Lung (tissue), 12 donors: ENCODE measurements around the gene DAAM1. TPM values are rescaled to one million over a fixed set of nuclear protein-coding genes. Genes with fewer than 3 reads are reported as not detected.

Source experiments
- ATAC-seq: fragments of 200-7000 bp; cut with Tn5 transposase; one replicate; pipeline ENCODE4 v1.9.1; 2020; ENCODE audit warnings: moderate number of reproducible peaks; ENCODE audit not compliant: insufficient read depth, low FRiP score
- DNase-seq, 3 donors: peaks; one replicate each; pipeline ENCODE4 v3.0.0-alpha.2; 2013 to 2017
- H3K27ac ChIP-seq, 2 donors: one replicate each; pipeline ENCODE4 v1.5.1; 2013; ENCODE audit warnings: mild to moderate bottlenecking in 2 of 2, moderate library complexity in 2 of 2, control low read depth in 1 of 2, inconsistent platforms in 1 of 2, low read depth in 1 of 2, low read length in 1 of 2
- H3K27me3 ChIP-seq, 3 donors: one replicate each; pipeline ENCODE4 v1.5.1; 2013; ENCODE audit warnings: low read length in 2 of 3; ENCODE audit not compliant: control insufficient read depth in 3 of 3, insufficient read depth in 3 of 3
- H3K36me3 ChIP-seq, 4 donors: one replicate each; pipeline ENCODE4 v1.5.1; 2013; ENCODE audit warnings: low read length in 4 of 4, mild to moderate bottlenecking in 1 of 4, moderate library complexity in 1 of 4; ENCODE audit not compliant: control insufficient read depth in 4 of 4, insufficient read depth in 4 of 4
- H3K4me1 ChIP-seq, 5 donors: one replicate each; pipeline ENCODE4 v1.5.1; 2013; ENCODE audit warnings: low read length in 5 of 5, mild to moderate bottlenecking in 2 of 5, moderate library complexity in 1 of 5; ENCODE audit not compliant: control insufficient read depth in 5 of 5, insufficient read depth in 5 of 5
- H3K4me3 ChIP-seq: one replicate; pipeline ENCODE4 v1.5.1; 2013; ENCODE audit warnings: mild to moderate bottlenecking, control low read depth, moderate library complexity
- H3K9ac ChIP-seq, 2 donors: one replicate each; pipeline ENCODE4 v1.5.1; 2013; ENCODE audit warnings: low read length in 2 of 2, control low read depth in 1 of 2; ENCODE audit not compliant: insufficient read depth in 1 of 2
- H3K9me3 ChIP-seq, 4 donors: one replicate each; pipeline ENCODE4 v1.5.1; 2013; ENCODE audit warnings: low read length in 3 of 4, mild to moderate bottlenecking in 1 of 4, moderate library complexity in 1 of 4; ENCODE audit not compliant: control insufficient read depth in 4 of 4, insufficient read depth in 3 of 4
- WGBS, 2 donors: extraction: QIAGEN DNeasy Blood & Tissue Kit; methylation state at CpG; one replicate each; pipeline ENCODE4 v1.1.7; 2013; 5-methylcytosine and 5-hydroxymethylcytosine counted together
- polyA plus RNA-seq, 2 donors: library from polyadenylated mRNA; stranded (reverse); fragments of 200-250 nt; gene quantifications; one replicate each; pipeline ENCODE4 v1.2.1, GENCODE V29; 2013
- total RNA-seq, 2 donors: library from RNA; depleted of rRNA in 1 of 2; stranded (reverse); fragments of >200 nt in 1 of 2; gene quantifications; one replicate each; pipeline ENCODE4 v1.2.1, GENCODE V29; 2014 to 2021
- TF ChIP-seq, protein P1 (sequence below): IDR thresholded peaks from 2 replicates; pipeline ENCODE4 v1.5.1; 2012; ENCODE audit warnings: mild to moderate bottlenecking; ENCODE audit errors: control extremely low read depth, extremely low read depth
- donor health status: control.
- donor health status: control.
- donor health status: Bipolar disorder and iron deficiency.
- donor health status: healthy.
- donor health status: DM: yes; HTN: yes; CAD: no.

The DAAM1 gene
- total and polyA plus RNA-seq, 4 donors: 10.3 to 84.6 (median 32.6) TPM

DNA sequence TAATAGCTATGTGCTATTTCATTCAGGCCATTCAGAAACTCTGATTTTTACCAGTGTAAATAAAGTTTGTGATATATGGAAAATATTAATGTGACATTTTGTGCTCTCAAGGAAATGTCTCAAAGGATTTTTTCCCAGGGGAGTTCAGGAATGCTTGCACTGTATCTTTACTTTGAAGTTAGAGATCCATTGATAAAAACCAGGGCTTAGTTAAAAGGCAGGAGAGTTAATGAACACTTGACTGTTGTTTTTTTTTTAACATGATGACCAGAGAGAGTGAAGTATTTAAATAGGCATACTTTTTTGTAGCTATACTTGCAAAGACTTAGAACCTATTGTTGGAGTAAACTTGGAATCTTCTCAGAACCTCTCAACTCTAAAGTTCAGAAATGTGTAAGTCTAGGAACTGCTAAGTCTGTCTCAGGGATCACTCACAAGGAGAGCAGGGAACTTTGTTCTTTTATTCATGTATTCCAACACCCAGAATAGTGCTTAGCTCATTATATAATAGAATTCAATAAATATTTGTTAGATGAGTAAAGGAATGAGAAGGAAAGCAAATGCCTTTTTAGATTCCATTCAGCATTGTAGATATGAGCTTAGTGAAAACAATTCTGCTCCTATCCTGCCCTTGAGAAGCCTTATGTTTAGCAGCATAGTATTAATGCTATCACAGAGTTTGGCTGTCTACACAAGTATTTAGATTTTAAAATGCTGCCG is 117.5 kb downstream of the DAAM1 start:
- no peak overlapping the region for H3K9ac ChIP-seq
- peak overlapping the region in 1 of 2 donors; percentile 41 for H3K27ac ChIP-seq
- H3K27me3 ChIP-seq: no peaks in the 10 kb centered on the region
- H3K36me3 ChIP-seq: no peaks in the 10 kb centered on the region
- TF ChIP-seq, protein P1, sequence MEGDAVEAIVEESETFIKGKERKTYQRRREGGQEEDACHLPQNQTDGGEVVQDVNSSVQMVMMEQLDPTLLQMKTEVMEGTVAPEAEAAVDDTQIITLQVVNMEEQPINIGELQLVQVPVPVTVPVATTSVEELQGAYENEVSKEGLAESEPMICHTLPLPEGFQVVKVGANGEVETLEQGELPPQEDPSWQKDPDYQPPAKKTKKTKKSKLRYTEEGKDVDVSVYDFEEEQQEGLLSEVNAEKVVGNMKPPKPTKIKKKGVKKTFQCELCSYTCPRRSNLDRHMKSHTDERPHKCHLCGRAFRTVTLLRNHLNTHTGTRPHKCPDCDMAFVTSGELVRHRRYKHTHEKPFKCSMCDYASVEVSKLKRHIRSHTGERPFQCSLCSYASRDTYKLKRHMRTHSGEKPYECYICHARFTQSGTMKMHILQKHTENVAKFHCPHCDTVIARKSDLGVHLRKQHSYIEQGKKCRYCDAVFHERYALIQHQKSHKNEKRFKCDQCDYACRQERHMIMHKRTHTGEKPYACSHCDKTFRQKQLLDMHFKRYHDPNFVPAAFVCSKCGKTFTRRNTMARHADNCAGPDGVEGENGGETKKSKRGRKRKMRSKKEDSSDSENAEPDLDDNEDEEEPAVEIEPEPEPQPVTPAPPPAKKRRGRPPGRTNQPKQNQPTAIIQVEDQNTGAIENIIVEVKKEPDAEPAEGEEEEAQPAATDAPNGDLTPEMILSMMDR: no peak
- peaks cover 4 to 33% (median 9%) of the 10 kb centered on the region in 5 donors for H3K4me1 ChIP-seq
- no peak for ATAC-seq
- WGBS, 2 donors: 35 to 40% methylated on average over 1 of the region's 1 CpG
- no peak overlapping the region for H3K4me3 ChIP-seq
- no peaks in the 10 kb centered on the region for H3K9me3 ChIP-seq
- no peak for DNase-seq

DNA sequence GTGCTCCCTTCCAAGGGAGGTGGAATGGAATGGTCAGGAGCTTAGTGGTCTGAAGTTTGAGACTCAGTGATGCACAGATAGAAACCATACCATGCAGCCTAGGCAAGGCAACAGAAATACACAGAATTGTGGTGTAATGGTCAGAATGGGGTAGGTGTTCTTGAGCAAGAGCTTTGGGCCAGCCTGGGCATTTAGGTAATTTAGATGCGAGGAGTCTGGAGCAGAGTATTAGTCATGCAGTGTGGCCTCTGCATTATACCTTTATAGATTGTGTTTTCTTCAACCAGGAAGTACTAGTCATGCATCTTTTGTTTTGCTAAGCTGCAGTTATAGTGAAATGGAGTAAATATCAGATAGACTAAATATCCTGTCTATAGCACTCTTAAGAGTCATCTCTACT is 118.3 kb downstream of the DAAM1 start:
- no peak overlapping the region for H3K9ac ChIP-seq
- H3K4me3 ChIP-seq: no peak overlapping the region
- DNase-seq (no peak), ATAC-seq (no peak)
- H3K4me1 ChIP-seq: peaks cover 4 to 33% (median 9%) of the 10 kb centered on the region in 5 donors
- H3K36me3 ChIP-seq: no peaks in the 10 kb centered on the region
- H3K27ac ChIP-seq: peak overlapping the region in 1 of 2 donors; percentile 41
- H3K27me3 ChIP-seq: no peaks in the 10 kb centered on the region
- 76% methylated on average over 1 of the region's 1 CpG for whole genome bisulfite sequencing, 2 donors
- H3K9me3 ChIP-seq: no peaks in the 10 kb centered on the region
- TF ChIP-seq, protein P1: no peak

DNA sequence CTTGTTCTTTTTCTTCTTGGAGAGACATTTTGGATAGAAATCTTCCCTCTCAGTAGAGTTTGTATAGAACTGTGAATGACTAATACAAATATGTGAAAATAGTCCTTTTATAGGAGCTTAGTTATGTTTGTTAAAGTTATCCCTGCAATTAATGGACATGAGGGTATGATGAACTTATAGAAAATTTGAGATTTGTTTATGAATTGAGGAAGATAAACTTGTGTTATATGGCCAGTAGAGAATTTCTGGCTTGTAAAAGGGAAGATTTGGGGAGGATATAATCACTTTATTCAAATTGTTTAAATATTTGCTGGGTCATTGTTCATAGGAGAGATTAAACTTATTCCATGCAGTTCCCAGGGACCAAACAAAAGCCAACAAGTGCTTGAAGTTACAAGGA is 119.6 kb downstream of the DAAM1 start:
- ATAC-seq: no peak
- Histone ChIP-seq H3K9me3 (no peaks in the 10 kb centered on the region), H3K27me3 (no peaks in the 10 kb centered on the region), H3K4me3 (no peak overlapping the region), H3K36me3 (no peaks in the 10 kb centered on the region), H3K27ac (no peak overlapping the region), H3K9ac (no peak overlapping the region), H3K4me1 (peaks cover 2 to 41% (median 11%) of the 10 kb centered on the region in 5 donors)
- TF ChIP-seq, protein P1: no peak
- DNase-seq: no peak

DNA sequence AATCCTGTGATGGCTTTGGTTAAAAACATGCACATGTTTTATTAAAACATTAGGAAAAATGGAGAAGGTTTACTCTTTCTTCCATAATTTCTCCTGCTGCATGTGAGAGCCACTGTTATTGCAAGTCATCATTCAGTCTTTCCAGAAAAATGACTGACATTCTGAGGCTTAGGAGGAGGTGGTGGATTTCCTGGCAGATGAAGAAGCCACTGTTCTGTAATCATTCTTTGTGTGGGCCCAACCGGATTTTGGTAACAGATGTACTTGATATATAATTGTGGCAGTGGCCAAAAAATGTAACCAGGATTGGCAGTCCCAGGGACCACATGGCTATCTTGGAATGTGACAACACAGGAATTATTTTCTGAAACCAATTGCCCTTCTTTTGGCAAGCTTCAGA is 120.2 kb downstream of the DAAM1 start:
- H3K9ac ChIP-seq: no peak overlapping the region
- DNase-seq (no peak), ATAC-seq (no peak)
- peaks cover 2 to 41% (median 14%) of the 10 kb centered on the region in 5 donors for H3K4me1 ChIP-seq
- WGBS, 2 donors: 38 to 42% methylated on average over 1 of the region's 1 CpG
- H3K27ac ChIP-seq: no peak overlapping the region
- H3K4me3 ChIP-seq: no peak overlapping the region
- TF ChIP-seq, protein P1: no peak
- H3K36me3 ChIP-seq: no peaks in the 10 kb centered on the region
- no peaks in the 10 kb centered on the region for H3K9me3 ChIP-seq
- H3K27me3 ChIP-seq: no peaks in the 10 kb centered on the region
